ENCODE data around the gene VWA5B1. TPM values are rescaled to one million over a fixed set of nuclear protein-coding genes. Genes with fewer than 3 reads are reported as not detected.
A peak's percentile ranks its signal among the peaks of the same experiment; 100 is the strongest.

The VWA5B1 gene
- total RNA-seq, 1 experiment from 2014 or later, result not detected

GRCh38 chr1:20390589-20391331 lies 100.1 kb downstream of the VWA5B1 start:
- H3K9me3 ChIP-seq (ENCODE audit: low read length), result peaks cover 4% of the 10 kb centered on the region; the same call in 1 of the 2 replicates
- no peaks in the 10 kb centered on the region for H3K9me2 ChIP-seq (replicated peaks; ENCODE audit: low read length)
- no peaks in the 10 kb centered on the region for H3K36me3 ChIP-seq (ENCODE audit: low read depth, low read length)
- H3K79me2 ChIP-seq (ENCODE audit: low read length), result no peaks in the 10 kb centered on the region
- TF ChIP-seq, protein P1, sequence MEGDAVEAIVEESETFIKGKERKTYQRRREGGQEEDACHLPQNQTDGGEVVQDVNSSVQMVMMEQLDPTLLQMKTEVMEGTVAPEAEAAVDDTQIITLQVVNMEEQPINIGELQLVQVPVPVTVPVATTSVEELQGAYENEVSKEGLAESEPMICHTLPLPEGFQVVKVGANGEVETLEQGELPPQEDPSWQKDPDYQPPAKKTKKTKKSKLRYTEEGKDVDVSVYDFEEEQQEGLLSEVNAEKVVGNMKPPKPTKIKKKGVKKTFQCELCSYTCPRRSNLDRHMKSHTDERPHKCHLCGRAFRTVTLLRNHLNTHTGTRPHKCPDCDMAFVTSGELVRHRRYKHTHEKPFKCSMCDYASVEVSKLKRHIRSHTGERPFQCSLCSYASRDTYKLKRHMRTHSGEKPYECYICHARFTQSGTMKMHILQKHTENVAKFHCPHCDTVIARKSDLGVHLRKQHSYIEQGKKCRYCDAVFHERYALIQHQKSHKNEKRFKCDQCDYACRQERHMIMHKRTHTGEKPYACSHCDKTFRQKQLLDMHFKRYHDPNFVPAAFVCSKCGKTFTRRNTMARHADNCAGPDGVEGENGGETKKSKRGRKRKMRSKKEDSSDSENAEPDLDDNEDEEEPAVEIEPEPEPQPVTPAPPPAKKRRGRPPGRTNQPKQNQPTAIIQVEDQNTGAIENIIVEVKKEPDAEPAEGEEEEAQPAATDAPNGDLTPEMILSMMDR (conservative IDR thresholded peaks at IDR 0.05; ENCODE audit: low read depth, low read length), result no peak
- TF ChIP-seq EZH2 (IDR thresholded peaks at IDR 0.05; ENCODE audit: low read length, unreplicated experiment), result no peak
- TF ChIP-seq EZH2phosphoT487 (IDR thresholded peaks at IDR 0.05; ENCODE audit: borderline replicate concordance, low read length), result no peak
- intact Hi-C loops (cut with micrococcal nuclease), result no loop called here
- BruUV-seq (replicated peaks), result no TSS peak
- H3K4me3 ChIP-seq (ENCODE audit: low read length), result no peak overlapping the region
- ChIA-PET CTCF (no interaction called here), POLR2A (ENCODE audit: unreplicated experiment) (no interaction called here)
- H3K27me3 ChIP-seq (ENCODE audit: low read length), result peaks cover 10% of the 10 kb centered on the region; the same call in 1 of the 2 replicates
- 0 out of 2 replicates have a peak, but pooled peaks cover 5% of the 10 kb centered on the region for H3K4me1 ChIP-seq (ENCODE audit: insufficient read depth, low read length)
- DNase-seq, result peak; percentile 34
- H4K20me1 ChIP-seq (ENCODE audit: low read length), result no peaks in the 10 kb centered on the region
- H3K27ac ChIP-seq (ENCODE audit: low read length), result no peak overlapping the region
- ATAC-seq, result peak; percentile 88
- H2AFZ ChIP-seq (ENCODE audit: low read length), result no peak overlapping the region
- H3F3A ChIP-seq (ENCODE audit: low read length, unreplicated experiment), result no peaks in the 10 kb centered on the region
- H3K9ac ChIP-seq (ENCODE audit: low read length), result no peak overlapping the region
- H3K4me2 ChIP-seq (ENCODE audit: low read length), result no peak overlapping the region

- intact Hi-C loops (cut with micrococcal nuclease), result no loop called here
- Histone ChIP-seq H3K79me2 (ENCODE audit: low read length) (no peaks in the 10 kb centered on the region), H3F3A (ENCODE audit: low read length, unreplicated experiment) (no peaks in the 10 kb centered on the region), H3K4me3 (ENCODE audit: low read length) (no peak overlapping the region), H3K27me3 (ENCODE audit: low read length) (no peaks in the 10 kb centered on the region), H3K9ac (ENCODE audit: low read length) (no peak overlapping the region), H3K9me3 (ENCODE audit: low read length) (peaks cover 4% of the 10 kb centered on the region; the same call in 1 of the 2 replicates), H3K27ac (ENCODE audit: low read length) (no peak overlapping the region), H3K4me2 (ENCODE audit: low read length) (no peak overlapping the region), H2AFZ (ENCODE audit: low read length) (no peak overlapping the region), H3K4me1 (ENCODE audit: insufficient read depth, low read length) (0 out of 2 replicates have a peak, but pooled peaks cover 5% of the 10 kb centered on the region), H3K9me2 (replicated peaks; ENCODE audit: low read length) (no peaks in the 10 kb centered on the region), H4K20me1 (ENCODE audit: low read length) (no peaks in the 10 kb centered on the region), H3K36me3 (ENCODE audit: low read depth, low read length) (no peaks in the 10 kb centered on the region)
- ATAC-seq, result no peak
- ChIA-PET POLR2A (ENCODE audit: unreplicated experiment) (no interaction called here), CTCF (no interaction called here)
- DNase-seq, result no peak
- BruUV-seq (replicated peaks), result no TSS peak
- TF ChIP-seq EZH2 (IDR thresholded peaks at IDR 0.05; ENCODE audit: low read length, unreplicated experiment) (no peak), EZH2phosphoT487 (IDR thresholded peaks at IDR 0.05; ENCODE audit: borderline replicate concordance, low read length) (no peak)
- TF ChIP-seq, protein P1 (conservative IDR thresholded peaks at IDR 0.05; ENCODE audit: low read depth, low read length), result no peak
Measured at GRCh38 chr1:20395255-20395654, 104.6 kb downstream of the VWA5B1 start.

DNA sequence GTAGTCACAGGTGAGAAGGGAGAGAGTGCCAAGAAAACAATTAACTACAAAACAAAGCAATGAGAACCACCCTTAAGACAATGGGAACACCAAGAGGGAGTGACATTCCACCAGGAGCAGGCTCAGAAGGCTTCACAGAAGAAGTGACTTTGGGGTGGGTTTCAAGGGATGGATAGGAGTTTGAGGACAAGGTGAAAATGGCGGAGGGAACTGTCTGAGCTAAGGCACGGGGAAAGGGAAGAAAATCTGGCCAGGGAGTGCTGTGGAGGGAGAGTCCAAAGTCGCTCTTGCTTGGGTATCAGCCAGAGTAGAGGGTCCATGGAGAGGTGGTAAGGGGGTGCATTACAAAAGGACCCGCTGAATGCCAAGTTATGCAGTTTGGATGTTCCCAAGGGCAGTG lies 108.1 kb downstream of the VWA5B1 start:
- Histone ChIP-seq H2AFZ (ENCODE audit: low read length) (no peak overlapping the region), H3K4me2 (ENCODE audit: low read length) (no peak overlapping the region), H3F3A (ENCODE audit: low read length, unreplicated experiment) (no peaks in the 10 kb centered on the region), H3K27ac (ENCODE audit: low read length) (no peak overlapping the region), H3K9ac (ENCODE audit: low read length) (no peak overlapping the region), H3K9me3 (ENCODE audit: low read length) (peaks cover 4% of the 10 kb centered on the region; the same call in 1 of the 2 replicates), H3K4me3 (ENCODE audit: low read length) (no peak overlapping the region), H3K27me3 (ENCODE audit: low read length) (no peaks in the 10 kb centered on the region), H4K20me1 (ENCODE audit: low read length) (no peaks in the 10 kb centered on the region), H3K36me3 (ENCODE audit: low read depth, low read length) (no peaks in the 10 kb centered on the region), H3K9me2 (replicated peaks; ENCODE audit: low read length) (no peaks in the 10 kb centered on the region), H3K79me2 (ENCODE audit: low read length) (no peaks in the 10 kb centered on the region), H3K4me1 (ENCODE audit: insufficient read depth, low read length) (no peaks in the 10 kb centered on the region)
- CTCF ChIA-PET, result no interaction called here
- ATAC-seq (no peak), DNase-seq (no peak)
- no peak for TF ChIP-seq EZH2phosphoT487 (IDR thresholded peaks at IDR 0.05; ENCODE audit: borderline replicate concordance, low read length)
- TF ChIP-seq, protein P1 (conservative IDR thresholded peaks at IDR 0.05; ENCODE audit: low read depth, low read length), result no peak
- no peak for TF ChIP-seq EZH2 (IDR thresholded peaks at IDR 0.05; ENCODE audit: low read length, unreplicated experiment)
- POLR2A ChIA-PET (ENCODE audit: unreplicated experiment), result no interaction called here
- intact Hi-C loops (cut with micrococcal nuclease), result no loop called here
- BruUV-seq (replicated peaks), result no TSS peak

Data from PC-3 (cell line).